HG03095 (cell line): ENCODE measurements around the gene HLA-DRA.

Source experiments
- ATAC-seq: cut with Tn5 transposase; IDR thresholded peaks from one replicate; pipeline ENCODE4 v1.9.1; 2021; ENCODE audit warnings: moderate library complexity; ENCODE audit not compliant: unreplicated experiment

The HLA-DRA gene

GRCh38 chr6:32473376-32474348 is 34.0 kb downstream of the HLA-DRA start:
- peak; percentile 92 for ATAC-seq

GRCh38 chr6:32475392-32476206 is 35.9 kb downstream of the HLA-DRA start:
- no peak for ATAC-seq

GRCh38 chr6:32483968-32484613 is 44.4 kb downstream of the HLA-DRA start:
- ATAC-seq, result no peak

- ATAC-seq, result no peak
Observed at GRCh38 chr6:32484614-32484998, 44.9 kb downstream of the HLA-DRA start.

GRCh38 chr6:32488083-32488482 is 48.4 kb downstream of the HLA-DRA start:
- ATAC-seq, result no peak

- ATAC-seq, result no peak
Observed at GRCh38 chr6:32491700-32492099, 52.0 kb downstream of the HLA-DRA start.

- no peak for ATAC-seq
Observed at GRCh38 chr6:32492351-32492750, 52.7 kb downstream of the HLA-DRA start.
